Endothelial cell of umbilical vein (primary cell): ENCODE measurements around the gene NUP214. TPM values are rescaled to one million over a fixed set of nuclear protein-coding genes. Genes with fewer than 3 reads are reported as not detected.

Source experiments
- BruUV-seq: library from RNA; stranded (reverse); fragments of 400-500 nt; replicated peaks from 2 replicates; lab custom pipeline; 2021; lab: Mats Ljungman, UMichigan
- CTCF ChIA-PET: fragments of 300-600, 350-600 bp; sonication (Branson Sonifier 250); formaldehyde crosslinking; loops from one replicate; lab custom pipeline; 2021; ENCODE audit warnings: antibody characterized with exemption, inconsistent platforms; lab: Charles Lee
- POLR2A ChIA-PET: fragments of 300-600, 350-600 bp; sonication (Branson Sonifier 250); formaldehyde crosslinking; loops from one replicate; lab custom pipeline; 2021; ENCODE audit warnings: antibody characterized with exemption, inconsistent platforms; lab: Charles Lee
- DNase-seq: peaks from one replicate; pipeline ENCODE4 v3.0.0-alpha.2; 2011; ENCODE audit warnings: low read depth, low spot score
- FAIRE-seq: peaks from 2 replicates; lab custom pipeline; 2011; peaks lifted over from hg19 to GRCh38; lab: Jason Lieb, UNC
- H2AFZ ChIP-seq: 2 replicates; pipeline ENCODE4 v1.6.0; 2012; ENCODE audit warnings: low read depth, low read length, control low read depth, inconsistent platforms
- H3K27ac ChIP-seq: 2 replicates; pipeline ENCODE4 v1.5.1; 2011; ENCODE audit warnings: low read depth, mild to moderate bottlenecking, control low read depth, low read length, moderate library complexity; ENCODE audit not compliant: insufficient read depth
- H3K27me3 ChIP-seq, 2 experiments: 2 replicates each; pipeline versions ENCODE4 v1.6.0 to v1.6.1; 2011; ENCODE audit warnings: low read length in 2 of 2, mixed read lengths in 1 of 2; ENCODE audit not compliant: control insufficient read depth in 2 of 2, insufficient read depth in 2 of 2
- H3K36me3 ChIP-seq, 2 experiments: 2 replicates in 1 of 2; 3 replicates in 1 of 2; pipeline ENCODE4 v1.5.1; 2011; ENCODE audit warnings: low read length in 2 of 2, mild to moderate bottlenecking in 1 of 2, moderate library complexity in 1 of 2; ENCODE audit not compliant: control insufficient read depth in 2 of 2, insufficient read depth in 2 of 2; ENCODE audit errors: extremely low read depth in 1 of 2
- H3K4me1 ChIP-seq: 3 replicates; pipeline ENCODE4 v1.5.1; 2011; ENCODE audit warnings: mild to moderate bottlenecking, low read length; ENCODE audit not compliant: control insufficient read depth, insufficient read depth; ENCODE audit errors: extremely low read depth
- H3K4me2 ChIP-seq: 2 replicates; pipeline ENCODE4 v1.6.1; 2011; ENCODE audit warnings: low read length, control low read depth, mixed read lengths; ENCODE audit not compliant: insufficient read depth
- H3K4me3 ChIP-seq, 3 experiments: fragments of 200-600 bp in 1 of 3; sonication (generic), shearing (Covaris generic) in 1 of 3; replicated peaks in 1 of 3; 2 replicates each; pipeline ENCODE4 v1.5.1; 2011 to 2016; ENCODE audit warnings: control low read depth in 3 of 3, low read length in 3 of 3, mild to moderate bottlenecking in 2 of 3, inconsistent platforms in 1 of 3, low read depth in 1 of 3, moderate library complexity in 1 of 3; ENCODE audit not compliant: insufficient read depth in 1 of 3
- H3K79me2 ChIP-seq: 2 replicates; pipeline ENCODE4 v1.6.0; 2012; ENCODE audit warnings: low read length, inconsistent platforms; ENCODE audit not compliant: control insufficient read depth, insufficient read depth
- H3K9ac ChIP-seq: replicated peaks from 2 replicates; pipeline ENCODE3; 2011; ENCODE audit warnings: low read length, control low read depth; ENCODE audit not compliant: insufficient read depth; ENCODE audit errors: extremely low read depth
- H3K9me1 ChIP-seq: replicated peaks from 3 replicates; pipeline ENCODE4 v1.6.0; 2011; ENCODE audit warnings: mild to moderate bottlenecking, low read length; ENCODE audit not compliant: control insufficient read depth, insufficient read depth; ENCODE audit errors: extremely low read depth
- H3K9me3 ChIP-seq: replicated peaks from 2 replicates; pipeline ENCODE4 v1.5.1; 2012; ENCODE audit warnings: low read length, inconsistent platforms; ENCODE audit not compliant: control insufficient read depth, insufficient read depth
- H4K20me1 ChIP-seq: replicated peaks from 2 replicates; pipeline ENCODE3; 2011; ENCODE audit warnings: mild to moderate bottlenecking, low read length; ENCODE audit not compliant: control insufficient read depth, insufficient read depth; ENCODE audit errors: extremely low read depth
- EZH2 ChIP-seq: IDR thresholded peaks from 2 replicates; pipeline ENCODE4 v1.6.1; 2012; ENCODE audit warnings: borderline replicate concordance, low read depth, mild to moderate bottlenecking, moderate library complexity, low read length, inconsistent platforms; ENCODE audit not compliant: severe bottlenecking
- FOS ChIP-seq: IDR thresholded peaks from 2 replicates; pipeline ENCODE4 v1.6.1; 2011; ENCODE audit warnings: mild to moderate bottlenecking, low read length, moderate library complexity, borderline replicate concordance; ENCODE audit not compliant: insufficient read depth
- GATA2 ChIP-seq: IDR thresholded peaks from 2 replicates; pipeline ENCODE4 v1.7.0; 2011; ENCODE audit warnings: low read depth, mild to moderate bottlenecking, moderate library complexity, mixed read lengths, low read length; ENCODE audit not compliant: insufficient read length, insufficient read depth
- JUN ChIP-seq: IDR thresholded peaks from 2 replicates; pipeline ENCODE4 v1.6.1; 2011; ENCODE audit warnings: borderline replicate concordance, low read depth; ENCODE audit not compliant: insufficient read length, insufficient read depth
- MYC ChIP-seq: IDR thresholded peaks from one replicate; pipeline ENCODE4 v1.6.1; 2011; ENCODE audit warnings: mild to moderate bottlenecking, low read depth, low read length
- POLR2A ChIP-seq: IDR thresholded peaks from 2 replicates; pipeline ENCODE4 v1.6.1; 2012; ENCODE audit warnings: low read depth, mild to moderate bottlenecking, control low read depth, low read length
- POLR2AphosphoS5 ChIP-seq: IDR thresholded peaks from 2 replicates; pipeline ENCODE4 v1.6.1; 2012; ENCODE audit warnings: low read depth, mild to moderate bottlenecking, control low read depth, low read length, moderate library complexity; ENCODE audit not compliant: insufficient read depth
- dilution Hi-C: fragments of 300-500 bp; cut with MboI; formaldehyde crosslinking; loops from one replicate; pipeline ENCODE4 v1.15.0; 2019; ENCODE audit warnings: low sequenced_read_pairs; ENCODE audit not compliant: extremely low pct_ligation_motif_present
- intact Hi-C: fragments of 100-400 bp; cut with micrococcal nuclease; formaldehyde crosslinking; loops from one replicate; pipeline ENCODE4 v1.10.0; 2022
- polyA plus RNA-seq, 4 experiments: library from polyadenylated mRNA; depleted of rRNA in 3 of 4; stranded (reverse) in 3 of 4; unstranded in 1 of 4; fragments of >200 nt; gene quantifications; 2 replicates each; pipeline versions ENCODE4 v1.2.1 to v1.2.3, GENCODE V29; 2011 to 2012; ENCODE audit warnings: missing spikeins in 1 of 4
- total RNA-seq: library from RNA; stranded (reverse); gene quantifications from 2 replicates; pipeline ENCODE4 v1.2.3, GENCODE V29; 2021
- TF ChIP-seq, protein P1 (sequence below), 2 donors: IDR thresholded peaks; 1 replicate in 1 of 2; 2 replicates in 1 of 2; pipeline ENCODE4 v1.5.1; 2011; ENCODE audit warnings: low read length in 2 of 2, mild to moderate bottlenecking in 2 of 2, moderate library complexity in 2 of 2, control low read depth in 1 of 2, inconsistent platforms in 1 of 2, low read depth in 1 of 2; ENCODE audit not compliant: insufficient read depth in 1 of 2; ENCODE audit errors: extremely low read depth in 1 of 2
- TF ChIP-seq, protein P2 (sequence below): IDR thresholded peaks from 2 replicates; pipeline ENCODE4 v1.6.1; 2011; ENCODE audit not compliant: insufficient read depth, insufficient read length

Gene NUP214
- total and polyA plus RNA-seq, 2 donors (not counting 3 experiments of a cell fraction or from before 2014, with no cell fraction given), result 28.7 to 65.9 TPM

DNA sequence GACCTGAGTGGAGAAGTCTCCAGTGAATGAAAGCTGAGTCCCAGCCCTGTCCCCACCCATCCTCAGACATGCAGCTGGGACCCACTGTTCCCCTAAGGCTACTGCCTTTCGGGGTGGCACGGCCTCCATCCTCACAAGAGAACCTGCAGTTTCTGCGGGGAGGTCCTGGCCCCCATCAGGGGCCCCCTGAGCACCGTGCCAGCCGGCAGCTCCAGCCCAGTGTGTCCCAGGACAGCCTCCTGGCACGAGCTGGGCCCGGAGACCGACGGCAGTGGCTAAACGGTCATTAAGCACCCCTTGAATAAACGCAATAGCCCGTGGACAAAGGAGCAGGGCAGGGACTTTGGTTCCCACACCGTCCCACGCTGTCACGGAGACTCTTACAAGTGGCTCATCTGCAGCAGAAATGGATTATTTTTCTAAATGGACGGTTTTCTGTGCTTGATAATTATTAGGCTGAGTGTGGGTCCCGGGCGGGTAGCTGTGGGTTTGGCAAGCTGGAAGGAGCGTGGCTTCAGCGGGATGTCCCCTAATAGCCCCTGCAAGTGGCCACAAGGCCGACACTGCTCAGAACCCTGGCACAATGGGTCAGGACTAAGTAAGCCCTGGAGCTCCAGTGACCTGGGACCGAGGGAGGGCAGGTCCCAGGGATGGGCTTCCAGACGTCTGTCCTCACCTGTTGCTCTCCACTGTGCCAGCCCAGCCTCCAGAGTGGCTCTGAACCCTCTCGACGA, 133.5 kb downstream of the NUP214 start:
- Histone ChIP-seq H3K9ac (no peak overlapping the region), H4K20me1 (no peaks in the 10 kb centered on the region), H3K27ac (no peak overlapping the region), H3K4me2 (no peak overlapping the region), H3K79me2 (no peaks in the 10 kb centered on the region), H2AFZ (no peak overlapping the region), H3K27me3 (no peaks in the 10 kb centered on the region), H3K9me1 (no peaks in the 10 kb centered on the region), H3K4me3 (no peak overlapping the region), H3K4me1 (peaks cover 7% of the 10 kb centered on the region), H3K36me3 (peaks cover 0 to 37% of the 10 kb centered on the region in 2 experiments), H3K9me3 (no peaks in the 10 kb centered on the region)
- DNase-seq (no peak), FAIRE-seq (no peak)
- dilution Hi-C loops, result no loop called here
- POLR2A ChIA-PET, result no interaction called here
- intact Hi-C loops, result loop anchor here (5.0 kb wide), 1 partner anchor 42 kb away; no protein-coding TSS in a partner anchor
- TF ChIP-seq POLR2A (no peak), JUN (no peak), FOS (no peak), GATA2 (no peak), EZH2 (no peak), MYC (no peak), POLR2AphosphoS5 (no peak)
- TF ChIP-seq, protein P1, sequence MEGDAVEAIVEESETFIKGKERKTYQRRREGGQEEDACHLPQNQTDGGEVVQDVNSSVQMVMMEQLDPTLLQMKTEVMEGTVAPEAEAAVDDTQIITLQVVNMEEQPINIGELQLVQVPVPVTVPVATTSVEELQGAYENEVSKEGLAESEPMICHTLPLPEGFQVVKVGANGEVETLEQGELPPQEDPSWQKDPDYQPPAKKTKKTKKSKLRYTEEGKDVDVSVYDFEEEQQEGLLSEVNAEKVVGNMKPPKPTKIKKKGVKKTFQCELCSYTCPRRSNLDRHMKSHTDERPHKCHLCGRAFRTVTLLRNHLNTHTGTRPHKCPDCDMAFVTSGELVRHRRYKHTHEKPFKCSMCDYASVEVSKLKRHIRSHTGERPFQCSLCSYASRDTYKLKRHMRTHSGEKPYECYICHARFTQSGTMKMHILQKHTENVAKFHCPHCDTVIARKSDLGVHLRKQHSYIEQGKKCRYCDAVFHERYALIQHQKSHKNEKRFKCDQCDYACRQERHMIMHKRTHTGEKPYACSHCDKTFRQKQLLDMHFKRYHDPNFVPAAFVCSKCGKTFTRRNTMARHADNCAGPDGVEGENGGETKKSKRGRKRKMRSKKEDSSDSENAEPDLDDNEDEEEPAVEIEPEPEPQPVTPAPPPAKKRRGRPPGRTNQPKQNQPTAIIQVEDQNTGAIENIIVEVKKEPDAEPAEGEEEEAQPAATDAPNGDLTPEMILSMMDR (IDR thresholded peaks at IDR 0.05; ENCODE audit: extremely low read depth in 1 of 2, insufficient read depth in 1 of 2, low read depth in 1 of 2, low read length in 2 of 2), result no peak
- TF ChIP-seq, protein P2, sequence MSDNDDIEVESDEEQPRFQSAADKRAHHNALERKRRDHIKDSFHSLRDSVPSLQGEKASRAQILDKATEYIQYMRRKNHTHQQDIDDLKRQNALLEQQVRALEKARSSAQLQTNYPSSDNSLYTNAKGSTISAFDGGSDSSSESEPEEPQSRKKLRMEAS, result no peak
- CTCF ChIA-PET, result interaction anchor here (1.4 to 1.5 kb wide), 2 partner anchors 9 to 16 kb away, joined by 4 to 5 read pairs; no protein-coding TSS in a partner anchor
- BruUV-seq, result no TSS peak
